Thyroid gland (tissue), 4 donors: ENCODE data around the gene CYP2W1. TPM values are rescaled to one million over a fixed set of nuclear protein-coding genes. Genes with fewer than 3 reads are reported as not detected.

Experiments used
- DNase-seq, 2 donors: peaks; one replicate each; pipeline ENCODE4 v3.0.0-alpha.2; 2019
- H3K27ac ChIP-seq, 3 donors: fragments of 200-600 bp; sonication (generic); 1 replicate in 2 of 3; 2 replicates in 1 of 3; pipeline ENCODE4 v1.5.1; 2016 to 2019; ENCODE audit warnings: mild to moderate bottlenecking in 1 of 3, moderate library complexity in 1 of 3
- H3K27me3 ChIP-seq: fragments of 200-600 bp; sonication (generic); one replicate; pipeline ENCODE4 v1.5.1; 2019
- H3K36me3 ChIP-seq, 2 donors: fragments of 200-600 bp; sonication (generic); one replicate each; pipeline ENCODE4 v1.5.1; 2016 to 2019
- H3K4me1 ChIP-seq, 2 donors: fragments of 200-600 bp; sonication (generic); one replicate each; pipeline ENCODE4 v1.5.1; 2017 to 2019
- H3K4me3 ChIP-seq, 3 donors: fragments of 200-600 bp; sonication (generic); replicated peaks in 1 of 3; 1 replicate in 2 of 3; 2 replicates in 1 of 3; pipeline ENCODE4 v1.5.1; 2016; ENCODE audit warnings: mild to moderate bottlenecking in 1 of 3
- H3K9me3 ChIP-seq: fragments of 200-600 bp; sonication (generic); one replicate; pipeline ENCODE4 v1.5.1; 2017
- CTCF ChIP-seq, 6 experiments: fragments of 200-600 bp in 3 of 6; fragments of 450-650 bp in 3 of 6; sonication (generic) in 3 of 6; IDR thresholded peaks; one replicate each; pipeline ENCODE4 v1.5.1; 2016 to 2019; ENCODE audit warnings: antibody characterized with exemption in 6 of 6, mild to moderate bottlenecking in 2 of 6, inconsistent platforms in 1 of 6, moderate library complexity in 1 of 6
- POLR2A ChIP-seq, 2 donors: fragments of 450-650 bp; IDR thresholded peaks; one replicate each; pipeline ENCODE4 v1.6.1; 2017; ENCODE audit warnings: antibody characterized with exemption in 2 of 2, mild to moderate bottlenecking in 2 of 2, moderate library complexity in 1 of 2
- WGBS, 2 donors: methylation state at CpG; one replicate each; pipeline ENCODE4 v1.1.5; 2017; 5-methylcytosine and 5-hydroxymethylcytosine counted together
- intact Hi-C: fragments of 100-400 bp; cut with DNase I; formaldehyde crosslinking; loops from one replicate; pipeline ENCODE4 v1.15.1; 2023
- total RNA-seq, 4 donors: library from RNA; depleted of rRNA; stranded (reverse); fragments of >200 nt; gene quantifications; one replicate each; pipeline ENCODE4 v1.2.3, GENCODE V29; 2016

CYP2W1 gene
- total RNA-seq, 4 donors from 2014 or later = not detected

- H3K27me3 ChIP-seq = no peaks in the 10 kb centered on the region
- no peak overlapping the region for H3K27ac ChIP-seq
- intact Hi-C loops = no loop called here
- no peak for DNase-seq
- H3K4me3 ChIP-seq = no peak overlapping the region
- no peaks in the 10 kb centered on the region for H3K9me3 ChIP-seq
- 58 to 67% methylated on average over 17 to 26 of the region's 27 CpGs for WGBS, 2 donors
- peaks cover 3 to 23% of the 10 kb centered on the region in 2 donors for H3K4me1 ChIP-seq
- TF ChIP-seq CTCF (IDR thresholded peaks at IDR 0.05) (no peak), POLR2A (IDR thresholded peaks at IDR 0.05) (no peak)
- peaks cover 15 to 30% of the 10 kb centered on the region in 2 donors for H3K36me3 ChIP-seq
These were observed 18.4 kb upstream of the CYP2W1 start for GRCh38 chr7:964401-965231.

DNA sequence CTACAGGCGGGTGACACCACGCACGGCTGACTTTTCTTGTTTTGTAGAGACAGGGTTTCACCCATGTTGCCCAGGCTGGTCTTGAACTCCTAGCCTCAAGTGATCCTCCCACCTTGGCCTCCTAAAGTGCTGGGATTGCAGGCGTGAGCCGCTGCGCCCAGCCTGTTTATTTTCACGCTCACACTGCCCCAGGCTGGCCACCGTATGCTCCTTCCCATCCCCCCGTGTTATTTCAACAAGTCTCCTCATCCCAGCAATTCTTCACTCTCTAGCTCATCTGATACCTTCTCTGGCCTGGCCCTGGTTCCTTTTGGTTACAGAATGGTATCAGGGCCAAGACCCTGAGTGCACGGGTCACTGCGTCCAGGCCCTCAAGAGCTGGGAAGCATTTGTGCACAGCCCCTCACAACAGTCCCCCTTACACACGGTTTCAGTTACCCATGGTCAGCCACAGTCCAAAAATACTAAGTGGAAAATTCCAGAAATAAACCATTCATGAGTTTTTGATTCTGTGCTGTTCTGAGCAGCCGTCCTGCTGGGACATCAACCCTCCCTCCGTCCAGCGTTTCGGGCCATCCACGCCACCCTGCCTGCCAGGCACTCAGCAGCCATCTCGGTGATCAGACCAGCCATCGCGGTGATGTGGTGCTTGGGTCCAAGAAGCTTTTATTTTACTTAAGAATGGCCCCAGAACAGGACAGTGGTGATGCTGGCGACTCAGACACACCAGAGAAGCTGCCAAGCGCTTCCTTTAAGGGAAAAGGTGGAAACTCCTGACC lies 16.5 kb upstream of the CYP2W1 start:
- H3K4me3 ChIP-seq = no peak overlapping the region
- peaks cover 3 to 23% of the 10 kb centered on the region in 2 donors for H3K4me1 ChIP-seq
- intact Hi-C loops = no loop called here
- no peaks in the 10 kb centered on the region for H3K9me3 ChIP-seq
- TF ChIP-seq CTCF (IDR thresholded peaks at IDR 0.05) = no peak
- no peak for TF ChIP-seq POLR2A (IDR thresholded peaks at IDR 0.05)
- no peak for DNase-seq
- peaks cover 18 to 38% of the 10 kb centered on the region in 2 donors for H3K36me3 ChIP-seq
- H3K27me3 ChIP-seq = no peaks in the 10 kb centered on the region
- WGBS, 2 donors = 90% methylated on average over 22 of the region's 22 CpGs
- H3K27ac ChIP-seq = no peak overlapping the region

- Histone ChIP-seq H3K4me3 (no peak overlapping the region), H3K27ac (no peak overlapping the region), H3K9me3 (no peaks in the 10 kb centered on the region), H3K27me3 (no peaks in the 10 kb centered on the region), H3K4me1 (peaks cover 3 to 23% of the 10 kb centered on the region in 2 donors), H3K36me3 (peaks cover 23 to 47% of the 10 kb centered on the region in 2 donors)
- no peak for TF ChIP-seq CTCF (IDR thresholded peaks at IDR 0.05)
- no peak for TF ChIP-seq POLR2A (IDR thresholded peaks at IDR 0.05)
- DNase-seq = no peak
- intact Hi-C loops = no loop called here
- WGBS, 2 donors = 92 to 95% methylated on average over 36 to 39 of the region's 39 CpGs
These were observed 15.5 kb upstream of the CYP2W1 start for GRCh38 chr7:967361-968082.

DNA sequence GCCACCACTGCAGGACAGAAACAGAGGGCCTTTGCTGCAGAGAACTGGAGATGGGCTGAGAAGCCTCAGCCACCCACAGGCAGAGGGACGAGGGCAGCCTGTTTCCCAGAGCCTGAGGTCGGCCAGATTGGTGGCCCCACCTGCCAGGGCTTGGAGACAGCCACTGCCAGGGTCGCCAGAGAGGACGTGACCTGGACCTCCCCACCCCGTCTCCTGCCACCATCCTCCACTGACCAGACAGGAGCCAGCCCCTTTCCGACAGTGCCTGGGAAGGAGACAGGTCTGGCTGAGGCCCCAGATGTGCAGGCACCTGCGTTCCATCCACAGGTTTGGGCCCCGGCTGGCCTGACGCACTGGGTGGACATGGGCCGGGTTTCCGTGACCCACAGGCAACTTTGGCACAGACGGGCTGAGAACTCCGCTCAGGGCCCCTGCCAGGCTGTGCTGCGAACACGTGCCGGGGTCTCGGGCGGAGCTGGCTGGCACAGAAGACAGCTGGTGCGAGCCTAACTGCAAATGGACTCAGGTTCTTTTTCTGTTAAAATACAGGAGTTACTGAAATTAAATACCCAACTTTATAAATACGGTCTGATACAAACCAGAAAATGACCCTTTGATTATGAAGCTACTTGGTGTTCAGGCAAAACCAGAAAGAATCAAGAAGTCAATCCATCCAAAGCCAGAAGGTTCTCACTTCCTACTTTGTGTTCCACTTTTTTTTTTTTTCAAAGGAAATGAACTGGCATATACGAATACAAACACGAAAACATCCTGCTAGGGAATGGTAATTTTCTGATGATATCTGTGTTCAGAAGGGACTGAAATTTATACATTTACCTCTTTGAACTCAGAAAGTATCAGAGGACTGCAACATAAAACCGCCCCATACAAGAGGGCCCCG lies 14.5 kb upstream of the CYP2W1 start:
- Histone ChIP-seq H3K27ac (no peak overlapping the region), H3K4me1 (peaks cover 7 to 24% of the 10 kb centered on the region in 2 donors), H3K4me3 (no peak overlapping the region), H3K36me3 (peaks cover 23 to 47% of the 10 kb centered on the region in 2 donors), H3K9me3 (no peaks in the 10 kb centered on the region), H3K27me3 (no peaks in the 10 kb centered on the region)
- TF ChIP-seq POLR2A (IDR thresholded peaks at IDR 0.05) (no peak), CTCF (IDR thresholded peaks at IDR 0.05) (no peak)
- intact Hi-C loops = no loop called here
- no peak for DNase-seq
- 91% methylated on average over 10 to 14 of the region's 24 CpGs for WGBS, 2 donors
